PC-9 (cell line): ENCODE measurements around the gene LAPTM5. TPM values are rescaled to one million over a fixed set of nuclear protein-coding genes. Genes with fewer than 3 reads are reported as not detected.

ENCODE experiments used
- BruUV-seq: library from RNA; stranded (reverse); fragments of 400-500 nt; replicated peaks from 2 replicates; lab custom pipeline; 2021; lab: Mats Ljungman, UMichigan
- CTCF ChIA-PET: fragments of 300-600 bp; sonication (Branson Sonifier 250); formaldehyde crosslinking; loops from one replicate; lab custom pipeline; 2022; ENCODE audit warnings: antibody characterized with exemption; lab: Charles Lee
- POLR2A ChIA-PET: fragments of 300-600 bp; sonication (Branson Sonifier 250); formaldehyde crosslinking; loops from one replicate; lab custom pipeline; 2022; ENCODE audit warnings: antibody characterized with exemption; ENCODE audit not compliant: unreplicated experiment; lab: Charles Lee
- DNase-seq, 2 experiments: peaks; one replicate each; pipeline versions ENCODE4 v3.0.0 to v3.0.0-alpha.2; 2015 to 2022; ENCODE audit warnings: mixed read lengths in 1 of 2
- H2AFZ ChIP-seq: fragments of 200-600 bp; sonication (generic); 2 replicates; pipeline ENCODE4 v1.8.1; 2017; ENCODE audit warnings: antibody characterized with exemption
- H3F3A ChIP-seq: fragments of 200-600 bp; sonication (generic); 2 replicates; pipeline ENCODE4 v1.8.1; 2017; ENCODE audit warnings: antibody characterized with exemption, mild to moderate bottlenecking, low read depth; ENCODE audit not compliant: insufficient read depth
- H3K27ac ChIP-seq: fragments of 200-600 bp; sonication (generic); 2 replicates; pipeline ENCODE4 v1.6.1; 2016; ENCODE audit warnings: mixed run types
- H3K27me3 ChIP-seq: fragments of 200-600 bp; sonication (generic); 2 replicates; pipeline ENCODE4 v1.6.1; 2016; ENCODE audit warnings: low read depth, mixed run types; ENCODE audit not compliant: insufficient read depth
- H3K36me3 ChIP-seq: fragments of 200-600 bp; sonication (generic); 2 replicates; pipeline ENCODE4 v1.6.1; 2016; ENCODE audit warnings: low read depth, mixed run types
- H3K4me1 ChIP-seq: fragments of 200-600 bp; sonication (generic); replicated peaks from 2 replicates; pipeline ENCODE4 v1.6.1; 2016; ENCODE audit warnings: mixed run types; ENCODE audit not compliant: insufficient read depth
- H3K4me2 ChIP-seq: fragments of 200-600 bp; sonication (generic); 2 replicates; pipeline ENCODE4 v1.6.1; 2017; ENCODE audit warnings: mixed run types
- H3K4me3 ChIP-seq: fragments of 200-600 bp; sonication (generic); 2 replicates; pipeline ENCODE4 v1.6.1; 2016; ENCODE audit warnings: mixed run types
- H3K79me2 ChIP-seq: fragments of 200-600 bp; sonication (generic); 2 replicates; pipeline ENCODE4 v1.6.1; 2017; ENCODE audit warnings: low read depth, mixed run types
- H3K9me2 ChIP-seq: fragments of 200-600 bp; sonication (generic); 2 replicates; pipeline ENCODE4 v1.8.1; 2017; ENCODE audit warnings: mild to moderate bottlenecking; ENCODE audit not compliant: insufficient read depth
- H3K9me3 ChIP-seq: fragments of 200-600 bp; sonication (generic); 2 replicates; pipeline ENCODE4 v1.8.1; 2016; ENCODE audit warnings: low read depth; ENCODE audit not compliant: insufficient read depth
- H4K20me1 ChIP-seq: fragments of 200-600 bp; sonication (generic); 2 replicates; pipeline ENCODE4 v1.8.1; 2017; ENCODE audit not compliant: insufficient read depth
- CTCF ChIP-seq: fragments of 200-600 bp; sonication (generic); conservative IDR thresholded peaks from 2 replicates; pipeline ENCODE4 v1.6.1; 2017; ENCODE audit warnings: mixed run types, antibody characterized with exemption, mild to moderate bottlenecking, moderate library complexity
- EZH2 ChIP-seq: fragments of 200-600 bp; sonication (generic); IDR thresholded peaks from 2 replicates; pipeline ENCODE4 v1.8.0; 2017; ENCODE audit warnings: antibody characterized with exemption, low read depth
- intact Hi-C: fragments of 100-400 bp; cut with micrococcal nuclease; formaldehyde crosslinking; loops from one replicate; pipeline ENCODE4 v1.10.0; 2022; ENCODE audit not compliant: unreplicated experiment
- total RNA-seq: library from RNA; stranded (reverse); gene quantifications from 2 replicates; pipeline ENCODE4 v1.2.3, GENCODE V29; 2021

The LAPTM5 gene
- total RNA-seq, 1 experiment from 2014 or later = 5.0 TPM

DNA sequence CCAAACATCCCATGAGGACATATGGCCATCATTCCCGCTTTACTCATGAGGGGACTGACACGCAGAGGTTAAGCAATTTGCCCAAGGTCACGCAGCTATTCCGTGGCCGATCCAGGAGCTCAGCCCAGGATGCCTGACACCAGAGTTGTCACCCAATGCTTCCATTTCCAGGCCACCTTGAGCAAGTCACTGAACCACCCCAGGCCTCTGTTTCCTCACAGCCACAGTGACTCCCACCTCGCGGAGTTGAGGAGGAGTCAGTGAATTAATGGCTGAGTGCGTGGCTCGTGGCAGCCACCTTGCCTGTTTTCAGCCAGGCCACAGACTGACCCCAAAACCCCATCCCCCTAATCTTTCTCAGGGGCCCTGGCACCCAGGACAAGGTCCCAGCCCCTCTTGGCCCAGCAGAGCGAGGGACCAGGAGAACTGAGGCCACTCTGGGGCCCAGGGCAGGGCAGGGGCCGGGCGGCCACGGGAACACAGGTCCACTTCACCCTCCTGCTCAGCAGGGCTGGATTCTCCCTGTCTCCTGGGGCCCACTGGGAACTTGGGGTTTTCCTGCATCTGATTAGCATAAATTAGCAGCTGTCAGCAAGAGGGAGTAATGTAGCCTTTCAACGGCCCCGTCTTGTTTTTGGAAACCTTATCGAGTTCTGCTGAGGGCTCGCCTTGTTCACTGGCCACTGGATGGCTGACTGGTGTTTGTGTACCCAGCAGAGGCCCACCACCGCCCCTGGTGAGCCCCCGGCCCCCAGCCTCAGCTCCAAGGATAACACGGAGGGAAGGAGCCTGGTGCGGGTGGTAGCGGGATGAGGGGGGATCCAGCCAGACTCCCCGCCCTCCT is 19.7 kb upstream of the LAPTM5 start:
- BruUV-seq = no TSS peak
- Histone ChIP-seq H3K79me2 (no peaks in the 10 kb centered on the region), H3K27ac (no peak overlapping the region), H3K9me2 (no peaks in the 10 kb centered on the region), H3F3A (0 out of 2 replicates have a peak, but pooled peaks cover 4% of the 10 kb centered on the region), H2AFZ (no peak overlapping the region), H3K9me3 (no peaks in the 10 kb centered on the region), H4K20me1 (no peaks in the 10 kb centered on the region), H3K4me1 (peaks cover 10% of the 10 kb centered on the region; the same call in 1 of the 2 replicates), H3K36me3 (no peaks in the 10 kb centered on the region), H3K4me2 (no peak overlapping the region), H3K4me3 (no peak overlapping the region), H3K27me3 (no peaks in the 10 kb centered on the region)
- DNase-seq = no peak
- TF ChIP-seq EZH2 = no peak
- no peak for TF ChIP-seq CTCF
- POLR2A ChIA-PET = no interaction called here
- intact Hi-C loops = no loop called here
- CTCF ChIA-PET = interaction anchor here (1.1 kb wide), 1 partner anchor 50 kb away, joined by 5 read pairs; no protein-coding TSS in a partner anchor

- CTCF ChIA-PET = no interaction called here
- no peak for DNase-seq
- Histone ChIP-seq H3K27ac (no peak overlapping the region), H3K4me3 (no peak overlapping the region), H3F3A (0 out of 2 replicates have a peak, but pooled peaks cover 4% of the 10 kb centered on the region), H3K9me2 (no peaks in the 10 kb centered on the region), H2AFZ (no peak overlapping the region), H3K9me3 (no peaks in the 10 kb centered on the region), H3K79me2 (no peaks in the 10 kb centered on the region), H3K27me3 (no peaks in the 10 kb centered on the region), H4K20me1 (no peaks in the 10 kb centered on the region), H3K4me2 (no peak overlapping the region), H3K4me1 (peaks cover 10% of the 10 kb centered on the region; the same call in 1 of the 2 replicates), H3K36me3 (no peaks in the 10 kb centered on the region)
- intact Hi-C loops = no loop called here
- no peak for TF ChIP-seq CTCF
- no peak for TF ChIP-seq EZH2
- BruUV-seq = no TSS peak
- POLR2A ChIA-PET = interaction anchor here (0.7 kb wide), 1 partner anchor 1042 kb away, joined by 5 read pairs; no protein-coding TSS in a partner anchor
Measured at GRCh38 chr1:30776097-30777059, 18.8 kb upstream of the LAPTM5 start.

- H3K4me3 ChIP-seq = no peak overlapping the region
- no peak overlapping the region for H3K4me2 ChIP-seq
- ChIA-PET POLR2A (interaction anchor here (0.7 kb wide), 1 partner anchor 1042 kb away, joined by 5 read pairs; no protein-coding TSS in a partner anchor), CTCF (no interaction called here)
- 0 out of 2 replicates have a peak, but pooled peaks cover 4% of the 10 kb centered on the region for H3F3A ChIP-seq
- BruUV-seq = no TSS peak
- no peaks in the 10 kb centered on the region for H3K9me2 ChIP-seq
- no peaks in the 10 kb centered on the region for H3K9me3 ChIP-seq
- H3K27me3 ChIP-seq = no peaks in the 10 kb centered on the region
- intact Hi-C loops = no loop called here
- no peak for DNase-seq
- peaks cover 10% of the 10 kb centered on the region; the same call in 1 of the 2 replicates for H3K4me1 ChIP-seq
- TF ChIP-seq EZH2 = no peak
- TF ChIP-seq CTCF = no peak
- no peaks in the 10 kb centered on the region for H3K36me3 ChIP-seq
- H3K79me2 ChIP-seq = no peaks in the 10 kb centered on the region
- H4K20me1 ChIP-seq = no peaks in the 10 kb centered on the region
- H2AFZ ChIP-seq = no peak overlapping the region
- H3K27ac ChIP-seq = no peak overlapping the region
Measured at GRCh38 chr1:30775433-30775975, 17.9 kb upstream of the LAPTM5 start.
